ENCODE measurements around the gene PDGFC. TPM values are rescaled to one million over a fixed set of nuclear protein-coding genes. Genes with fewer than 3 reads are reported as not detected.

PDGFC gene
- total RNA-seq, 1 experiment from 2014 or later = 9.8 TPM

- TF ChIP-seq, protein P1, sequence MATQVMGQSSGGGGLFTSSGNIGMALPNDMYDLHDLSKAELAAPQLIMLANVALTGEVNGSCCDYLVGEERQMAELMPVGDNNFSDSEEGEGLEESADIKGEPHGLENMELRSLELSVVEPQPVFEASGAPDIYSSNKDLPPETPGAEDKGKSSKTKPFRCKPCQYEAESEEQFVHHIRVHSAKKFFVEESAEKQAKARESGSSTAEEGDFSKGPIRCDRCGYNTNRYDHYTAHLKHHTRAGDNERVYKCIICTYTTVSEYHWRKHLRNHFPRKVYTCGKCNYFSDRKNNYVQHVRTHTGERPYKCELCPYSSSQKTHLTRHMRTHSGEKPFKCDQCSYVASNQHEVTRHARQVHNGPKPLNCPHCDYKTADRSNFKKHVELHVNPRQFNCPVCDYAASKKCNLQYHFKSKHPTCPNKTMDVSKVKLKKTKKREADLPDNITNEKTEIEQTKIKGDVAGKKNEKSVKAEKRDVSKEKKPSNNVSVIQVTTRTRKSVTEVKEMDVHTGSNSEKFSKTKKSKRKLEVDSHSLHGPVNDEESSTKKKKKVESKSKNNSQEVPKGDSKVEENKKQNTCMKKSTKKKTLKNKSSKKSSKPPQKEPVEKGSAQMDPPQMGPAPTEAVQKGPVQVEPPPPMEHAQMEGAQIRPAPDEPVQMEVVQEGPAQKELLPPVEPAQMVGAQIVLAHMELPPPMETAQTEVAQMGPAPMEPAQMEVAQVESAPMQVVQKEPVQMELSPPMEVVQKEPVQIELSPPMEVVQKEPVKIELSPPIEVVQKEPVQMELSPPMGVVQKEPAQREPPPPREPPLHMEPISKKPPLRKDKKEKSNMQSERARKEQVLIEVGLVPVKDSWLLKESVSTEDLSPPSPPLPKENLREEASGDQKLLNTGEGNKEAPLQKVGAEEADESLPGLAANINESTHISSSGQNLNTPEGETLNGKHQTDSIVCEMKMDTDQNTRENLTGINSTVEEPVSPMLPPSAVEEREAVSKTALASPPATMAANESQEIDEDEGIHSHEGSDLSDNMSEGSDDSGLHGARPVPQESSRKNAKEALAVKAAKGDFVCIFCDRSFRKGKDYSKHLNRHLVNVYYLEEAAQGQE (IDR thresholded peaks at IDR 0.05; ENCODE audit: low read depth) = no peak
- no peak for TF ChIP-seq ZFX (IDR thresholded peaks at IDR 0.05)
- no peak for TF ChIP-seq ELF1 (IDR thresholded peaks at IDR 0.05; ENCODE audit: borderline replicate concordance, low read depth)
- TF ChIP-seq ZNF274 (IDR thresholded peaks at IDR 0.05; ENCODE audit: low read depth, low read length) = no peak
- no peak for TF ChIP-seq EGR1 (IDR thresholded peaks at IDR 0.05; ENCODE audit: low read depth)
- TF ChIP-seq ZBTB33 (IDR thresholded peaks at IDR 0.05; ENCODE audit: extremely low read depth, insufficient replicate concordance, low read length) = no peak
Measured at GRCh38 chr4:156820931-156821330, 150.7 kb downstream of the PDGFC start (continued).

DNA sequence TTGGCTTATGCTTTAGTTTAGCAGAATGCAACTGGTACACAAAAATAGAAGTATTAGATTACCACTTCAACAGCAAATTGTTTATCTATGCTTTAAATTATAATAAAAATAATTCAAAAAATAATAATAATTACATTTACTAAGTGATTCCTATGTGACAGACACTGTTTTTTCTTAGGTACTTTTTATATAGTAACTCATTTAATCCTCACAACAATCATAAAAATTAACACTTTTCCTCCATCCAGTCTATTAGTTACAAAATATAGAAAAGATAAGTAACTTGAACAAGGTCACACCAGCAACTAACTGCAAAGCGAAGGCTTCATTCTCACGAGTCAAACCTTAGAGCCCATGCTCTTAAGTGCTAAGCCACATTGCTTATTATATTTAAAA, 155.2 kb downstream of the PDGFC start:
- Histone ChIP-seq H3K4me1 (ENCODE audit: control insufficient read depth in 1 of 2, insufficient read depth in 2 of 2, low read length in 2 of 2) (no peaks in the 10 kb centered on the region), H2AFZ (ENCODE audit: low read depth, low read length, poor library complexity, severe bottlenecking) (no peak overlapping the region), H3K27ac (ENCODE audit: low read depth, low read length) (no peak overlapping the region), H4K20me1 (ENCODE audit: insufficient read depth) (no peaks in the 10 kb centered on the region), H3K4me2 (ENCODE audit: low read length) (no peak overlapping the region), H3K36me3 (ENCODE audit: control insufficient read depth in 1 of 2, insufficient read depth in 2 of 2, low read length in 2 of 2) (no peaks in the 10 kb centered on the region), H3K4me3 (replicated peaks in 1 of 2; ENCODE audit: low read depth in 1 of 2, low read length in 2 of 2) (no peak overlapping the region), H3K79me2 (ENCODE audit: insufficient read depth, low read length) (no peaks in the 10 kb centered on the region), H3K9me3 (ENCODE audit: control insufficient read depth in 1 of 2, insufficient read depth in 1 of 2, low read depth in 1 of 2, low read length in 2 of 2) (no peaks in the 10 kb centered on the region), H3K9me2 (ENCODE audit: insufficient read depth) (no peaks in the 10 kb centered on the region), H3K27me3 (ENCODE audit: insufficient read depth, low read length) (no peaks in the 10 kb centered on the region), H3K9ac (ENCODE audit: low read length) (no peak overlapping the region)
- DNase-seq (ENCODE audit: low read depth, low spot score) (no peak), ATAC-seq (no peak)
- ChIA-PET POLR2A (no interaction called here), RAD21 (ENCODE audit: low non-redundant PET in 1 of 2, low total read pairs in 2 of 2, uncharacterized antibody in 2 of 2, unreplicated experiment in 2 of 2) (no interaction called here), CTCF (no interaction called here)
- BruUV-seq (replicated peaks) = no TSS peak
- no peak for TF ChIP-seq CBX3 (IDR thresholded peaks at IDR 0.05; ENCODE audit: low read depth)
- intact Hi-C loops (cut with micrococcal nuclease) = no loop called here
